Left forelimb (tissue), 1 donor: Measurements from ENCODE around the gene NACC2.

Experiments used
- DNase-seq: peaks from one replicate; pipeline ENCODE4 v3.0.0-alpha.2; 2018; ENCODE audit warnings: low spot score

Gene NACC2

GRCh38 chr9:136092741-136093140 lies 2.3 kb downstream of the NACC2 start:
- no peak for DNase-seq

- DNase-seq, result no peak
Measured at GRCh38 chr9:136092353-136092650, 2.8 kb downstream of the NACC2 start.

- no peak for DNase-seq
Measured at GRCh38 chr9:136091582-136092352, 3.3 kb downstream of the NACC2 start.

DNA sequence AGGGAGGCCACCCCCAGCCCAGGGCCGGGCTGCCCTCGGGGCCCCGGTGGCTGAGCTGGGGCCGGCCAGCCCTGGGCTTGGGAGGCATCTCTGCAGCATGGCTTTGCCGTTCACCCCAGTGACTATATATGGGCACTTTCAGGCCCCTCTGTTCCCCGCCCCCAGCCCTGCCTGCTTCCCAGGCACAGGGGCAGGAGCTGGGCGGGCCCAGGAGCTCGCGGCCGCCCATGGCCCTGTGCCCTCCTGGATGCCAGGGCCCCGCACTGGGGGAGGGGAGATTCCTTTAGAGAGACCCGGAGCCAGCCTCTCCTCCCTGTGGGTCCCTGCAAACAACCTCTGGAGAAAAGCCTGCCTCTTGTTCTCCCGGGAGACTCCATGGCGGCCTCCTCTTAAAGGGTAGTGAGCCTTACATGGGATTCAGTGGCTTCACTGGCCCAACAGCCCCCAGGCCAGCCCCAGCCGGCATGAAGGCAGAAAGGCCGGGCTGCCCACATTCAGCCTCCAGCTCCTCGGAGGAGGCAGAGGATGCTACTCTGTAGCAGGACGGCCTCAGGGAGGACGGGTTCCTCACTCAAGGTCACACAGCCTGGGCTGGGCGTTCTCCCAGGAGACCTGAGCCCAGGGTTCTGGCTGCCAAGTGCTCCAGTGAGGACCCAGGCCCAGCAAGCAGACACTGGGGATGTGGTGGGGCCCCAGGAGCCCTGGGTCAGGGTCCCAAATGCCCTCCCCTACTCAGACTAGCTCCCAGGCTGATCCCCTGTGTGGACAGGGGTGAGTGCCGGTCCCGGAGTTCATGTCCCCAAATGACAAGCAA lies 4.1 kb downstream of the NACC2 start:
- DNase-seq, result no peak

- DNase-seq, result no peak
Measured at GRCh38 chr9:136090056-136090735, 4.9 kb downstream of the NACC2 start.

DNA sequence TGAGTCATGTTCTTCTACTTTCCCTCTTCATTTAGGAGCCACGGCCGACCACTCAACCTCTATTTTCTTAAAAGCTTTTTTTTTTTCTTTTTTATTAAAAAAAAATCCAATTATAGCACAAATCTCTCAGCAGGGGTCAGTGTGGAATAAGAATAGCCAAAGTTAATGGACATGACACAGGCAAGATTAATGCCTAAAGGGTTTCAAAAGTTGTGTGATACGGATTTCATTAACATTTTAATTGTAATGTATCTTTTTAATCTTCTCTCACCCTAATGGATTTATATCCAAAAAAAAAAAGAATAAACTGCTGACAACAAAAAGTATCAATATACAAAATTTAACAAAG lies 5.4 kb downstream of the NACC2 start:
- DNase-seq, result no peak

- DNase-seq, result peak; percentile 63
Measured at GRCh38 chr9:136088939-136089696, 6.0 kb downstream of the NACC2 start.

DNA sequence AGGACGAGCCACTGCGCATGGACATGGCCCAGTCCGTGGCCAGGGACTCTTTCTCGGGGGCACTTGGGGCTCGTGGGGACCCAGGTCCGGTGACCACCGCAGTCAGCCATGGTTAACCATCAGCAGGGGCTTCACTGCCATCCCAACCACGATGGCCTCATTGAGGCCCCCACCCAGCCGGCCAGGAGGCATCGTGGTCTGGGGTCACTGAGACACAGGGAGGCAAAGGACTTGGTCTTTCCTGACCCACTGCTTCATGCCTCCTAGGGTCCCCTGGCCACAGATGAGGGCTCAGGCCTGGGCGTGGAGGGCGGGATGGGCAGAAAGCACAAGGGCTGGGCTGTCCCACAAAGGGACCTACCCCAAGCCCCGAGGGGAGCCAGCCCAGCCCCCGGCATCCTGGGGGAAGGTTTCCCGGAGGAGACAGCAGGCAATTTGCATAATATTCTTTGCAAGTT lies 6.6 kb downstream of the NACC2 start:
- peak; percentile 51 for DNase-seq

- peak; percentile 57 for DNase-seq
Measured at GRCh38 chr9:136087741-136088480, 7.2 kb downstream of the NACC2 start.

DNA sequence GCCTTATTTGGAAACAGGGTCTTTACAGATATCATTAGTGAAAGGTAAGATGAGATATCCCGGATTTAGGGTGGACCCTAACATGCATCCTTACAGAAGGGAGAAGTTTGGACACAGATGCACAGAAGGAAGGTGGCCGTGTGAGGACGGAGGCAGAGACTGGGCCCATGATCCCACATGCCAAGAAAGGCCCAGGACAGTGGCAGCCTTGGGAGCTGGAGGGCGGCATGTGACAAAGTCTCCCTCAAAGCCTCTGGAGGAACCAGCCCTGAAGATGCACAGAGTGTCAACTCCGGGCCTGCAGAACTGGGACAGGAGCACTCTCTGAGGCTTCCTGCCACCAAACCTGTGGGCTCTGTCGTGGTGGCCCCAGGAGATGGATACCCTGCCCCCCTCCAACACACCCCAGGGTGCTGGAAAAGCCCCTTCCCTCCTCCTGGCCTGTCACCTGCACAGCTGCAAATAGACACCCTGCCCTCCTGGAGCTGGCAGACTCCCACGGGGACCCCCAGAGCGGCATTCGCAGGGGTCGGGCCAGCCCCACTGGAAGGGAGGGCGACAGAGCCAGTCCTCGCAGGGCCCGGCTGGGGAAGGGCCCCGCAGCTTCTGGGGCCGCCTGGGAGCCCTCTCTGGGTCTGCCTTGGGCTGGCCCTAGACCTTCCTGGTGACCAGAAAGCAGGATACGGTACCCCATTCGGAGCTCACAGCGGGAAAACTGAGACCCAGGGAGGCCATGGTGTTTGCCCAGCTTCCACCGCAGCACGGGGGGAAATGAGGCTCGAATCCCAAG lies 7.9 kb downstream of the NACC2 start:
- peak; percentile 42 for DNase-seq

GRCh38 chr9:136086213-136086881 lies 8.7 kb downstream of the NACC2 start:
- DNase-seq, result peak; percentile 68

DNA sequence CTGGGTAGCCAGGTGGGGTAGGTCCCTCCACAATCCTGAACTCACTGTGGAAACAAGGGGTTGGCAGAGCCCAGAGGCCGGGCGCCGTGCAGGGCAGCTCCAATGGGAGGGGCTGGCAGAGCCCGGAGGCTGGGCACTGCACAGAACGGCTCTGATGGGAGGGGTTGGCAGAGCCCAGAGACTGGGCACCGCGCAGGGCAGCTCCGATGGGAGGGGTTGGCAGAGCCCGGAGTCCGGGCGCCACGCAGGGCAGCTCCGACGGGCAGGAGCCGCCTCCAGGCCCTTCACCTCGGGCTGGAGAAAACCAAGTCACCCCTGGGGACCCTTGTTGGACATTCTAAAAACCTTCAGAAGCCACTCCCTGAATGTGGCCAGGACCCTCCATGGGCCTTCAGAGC lies 9.3 kb downstream of the NACC2 start:
- peak; percentile 55 for DNase-seq

- DNase-seq, result peak; percentile 59
Measured at GRCh38 chr9:136084063-136084944, 10.8 kb downstream of the NACC2 start.

DNA sequence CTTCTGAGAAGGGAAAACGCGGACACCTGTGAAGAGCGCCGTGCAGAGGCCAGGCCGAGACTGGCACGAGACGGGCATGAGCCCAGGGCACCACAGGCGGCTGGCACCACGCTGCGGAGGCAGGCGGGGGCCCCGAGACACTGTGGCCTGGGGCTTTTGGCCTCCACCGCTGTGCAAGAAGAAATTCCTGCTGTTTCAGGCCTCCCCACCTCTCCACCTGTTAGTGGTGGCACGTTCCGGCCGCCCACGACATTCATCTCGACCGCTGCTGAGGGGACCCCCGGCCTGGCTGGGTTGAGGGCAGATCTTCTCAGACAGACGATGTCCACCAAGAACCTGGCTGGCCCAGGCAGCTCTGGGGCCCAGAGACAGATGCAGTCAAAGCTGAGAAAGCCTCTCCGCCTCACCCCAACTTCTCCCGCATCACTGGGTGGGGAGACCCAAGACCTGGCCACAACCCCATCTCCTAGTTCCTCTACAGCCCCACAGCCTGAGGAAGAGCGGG lies 11.5 kb downstream of the NACC2 start:
- peak; percentile 53 for DNase-seq

- peak; percentile 58 for DNase-seq
Measured at GRCh38 chr9:136082496-136083361, 12.4 kb downstream of the NACC2 start.

DNA sequence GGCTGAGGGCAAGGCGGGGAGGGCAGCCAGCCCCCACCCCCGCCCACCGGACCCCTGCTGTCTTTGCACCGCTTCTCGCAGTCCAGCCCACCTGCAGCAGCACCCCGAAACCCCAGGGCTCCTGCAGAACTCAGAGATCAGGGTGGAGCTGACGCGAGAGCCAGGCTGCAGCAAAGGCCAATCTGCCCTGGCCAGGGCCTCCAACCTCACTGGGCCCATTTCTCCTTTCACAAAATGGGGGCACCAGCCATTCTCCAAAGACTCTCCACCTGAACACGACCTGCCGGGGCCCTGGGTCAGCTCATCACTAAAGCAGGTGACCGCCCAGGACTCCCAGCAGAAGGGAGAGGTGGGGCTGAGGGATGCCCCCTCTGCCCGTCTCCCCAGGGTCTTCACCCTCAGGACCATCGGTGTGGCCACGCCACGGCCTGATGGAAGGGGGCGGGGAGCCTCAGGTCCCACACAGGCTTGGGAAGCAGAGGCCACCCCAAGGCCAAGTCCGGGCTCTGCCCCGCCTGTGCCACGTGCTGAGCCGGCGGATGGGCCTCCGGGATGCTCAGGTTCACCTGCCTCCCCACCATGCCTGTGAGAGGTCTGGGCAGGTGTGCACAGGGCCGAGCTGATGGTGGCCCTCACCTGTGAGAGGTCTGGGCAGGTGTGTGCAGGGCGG lies 13.1 kb downstream of the NACC2 start:
- DNase-seq, result peak; percentile 44

DNA sequence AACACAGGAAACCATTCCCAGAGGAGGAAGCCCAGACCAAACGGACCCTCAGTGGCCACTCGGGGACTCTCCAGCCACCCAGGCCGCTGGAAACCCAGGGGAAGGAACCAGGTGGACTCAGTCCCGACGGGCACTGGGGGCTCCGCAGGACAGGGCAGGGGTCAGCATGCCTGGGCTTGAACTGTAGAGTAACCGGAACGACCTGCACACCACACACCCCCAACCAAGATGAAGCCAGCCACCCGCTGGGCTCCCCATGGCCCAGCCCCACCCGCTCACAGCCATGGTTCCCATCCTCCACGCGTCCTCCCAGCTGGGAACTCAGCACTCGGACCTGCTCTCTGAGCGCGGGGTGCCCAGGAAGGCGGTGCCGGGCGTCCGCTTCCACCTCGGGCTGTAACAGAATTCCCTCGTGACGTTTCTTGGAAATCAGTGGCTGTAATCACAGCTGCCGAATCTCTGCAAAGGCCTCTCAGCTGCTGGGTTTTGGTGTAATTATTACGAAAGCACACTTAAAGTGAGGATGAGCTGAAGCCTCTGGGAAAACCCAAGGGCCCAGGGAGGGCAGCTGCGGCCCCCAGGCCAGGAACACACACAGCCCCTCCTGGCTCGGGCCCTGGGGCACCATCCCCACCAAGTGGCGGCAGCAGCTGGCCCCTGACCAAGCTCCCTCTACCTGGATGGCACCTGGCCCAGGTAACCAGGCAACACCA lies 13.8 kb downstream of the NACC2 start:
- DNase-seq, result peak; percentile 60
